ENCODE data around the gene OSR1.

Gene OSR1

GRCh38 chr2:19337202-19337601 lies 21.2 kb downstream of the OSR1 start:
- no peak for DNase-seq (ENCODE audit: low read depth)
- no peak for TF ChIP-seq CTCF (IDR thresholded peaks at IDR 0.05; ENCODE audit: control insufficient read depth, insufficient read depth, low read depth, low read length, missing control alignments)
- no peak overlapping the region for H3K4me3 ChIP-seq (ENCODE audit: control insufficient read depth, low read depth, low read length)

DNA sequence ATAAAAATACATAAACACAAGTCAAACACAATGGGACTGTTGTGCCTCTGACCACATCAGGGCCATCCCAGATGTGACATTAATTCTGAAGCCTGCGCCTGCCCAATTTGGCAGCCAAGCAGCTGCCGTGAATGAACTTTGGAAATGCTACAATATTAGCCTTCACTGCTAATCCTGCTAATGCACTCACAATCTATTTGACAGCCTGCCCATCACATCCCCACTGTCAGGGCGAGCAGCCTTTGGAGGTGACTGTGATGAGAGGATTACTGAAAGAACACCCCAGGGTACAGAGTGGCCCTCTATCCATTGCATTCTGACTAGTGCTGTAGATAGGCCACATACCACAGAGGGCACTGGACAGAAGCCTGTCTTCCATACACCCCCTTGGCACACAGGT lies 21.6 kb downstream of the OSR1 start:
- no peak for TF ChIP-seq CTCF (IDR thresholded peaks at IDR 0.05; ENCODE audit: control insufficient read depth, insufficient read depth, low read depth, low read length, missing control alignments)
- DNase-seq (ENCODE audit: low read depth), result no peak
- no peak overlapping the region for H3K4me3 ChIP-seq (ENCODE audit: control insufficient read depth, low read depth, low read length)

GRCh38 chr2:19332503-19332902 lies 25.9 kb downstream of the OSR1 start:
- no peak for DNase-seq (ENCODE audit: low read depth)
- no peak for TF ChIP-seq CTCF (IDR thresholded peaks at IDR 0.05; ENCODE audit: control insufficient read depth, insufficient read depth, low read depth, low read length, missing control alignments)
- no peak overlapping the region for H3K4me3 ChIP-seq (ENCODE audit: control insufficient read depth, low read depth, low read length)

- TF ChIP-seq CTCF (IDR thresholded peaks at IDR 0.05; ENCODE audit: control insufficient read depth, insufficient read depth, low read depth, low read length, missing control alignments), result no peak
- DNase-seq (ENCODE audit: low read depth), result no peak
- H3K4me3 ChIP-seq (ENCODE audit: control insufficient read depth, low read depth, low read length), result no peak overlapping the region
Measured at GRCh38 chr2:19331450-19331849, 27.0 kb downstream of the OSR1 start.

DNA sequence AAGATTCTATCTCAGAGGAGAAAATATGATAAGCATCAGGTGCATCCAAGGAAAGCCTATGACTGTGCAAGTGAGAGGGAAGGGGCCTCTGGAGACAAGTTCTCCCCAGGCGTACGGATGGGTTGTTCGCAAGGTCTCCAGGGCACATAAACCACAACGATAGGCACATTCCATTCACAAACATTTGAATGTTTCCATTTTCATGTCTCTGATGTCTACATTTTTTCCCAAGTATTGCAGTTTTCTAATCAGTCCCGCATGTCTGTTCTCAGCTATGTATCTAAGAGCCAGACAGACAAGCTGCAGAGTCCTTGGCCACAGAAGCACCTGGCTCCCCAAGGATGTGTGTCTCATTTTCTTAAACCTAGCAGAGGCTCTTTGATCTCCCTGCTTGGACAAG lies 28.0 kb downstream of the OSR1 start:
- no peak overlapping the region for H3K4me3 ChIP-seq (ENCODE audit: control insufficient read depth, low read depth, low read length)
- no peak for DNase-seq (ENCODE audit: low read depth)
- TF ChIP-seq CTCF (IDR thresholded peaks at IDR 0.05; ENCODE audit: control insufficient read depth, insufficient read depth, low read depth, low read length, missing control alignments), result no peak

DNA sequence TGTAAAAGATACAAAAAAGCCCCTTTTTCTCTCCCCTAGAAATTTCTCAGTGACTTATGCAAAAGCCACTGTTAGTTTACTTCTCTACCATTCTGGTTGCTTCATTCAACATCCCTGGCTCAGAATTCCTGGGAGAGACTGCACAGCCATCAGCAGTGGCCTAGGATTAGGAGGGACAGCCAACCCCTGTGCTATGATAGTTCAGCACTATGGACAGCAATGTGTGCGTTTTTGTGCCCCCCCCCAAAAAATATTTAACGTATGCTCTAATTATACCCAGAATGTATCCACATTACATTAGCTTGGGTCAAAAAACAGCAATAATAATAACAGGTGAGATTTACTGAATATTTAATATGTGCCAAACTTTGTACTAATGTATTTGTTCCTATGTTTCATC lies 29.0 kb downstream of the OSR1 start:
- TF ChIP-seq CTCF (IDR thresholded peaks at IDR 0.05; ENCODE audit: control insufficient read depth, insufficient read depth, low read depth, low read length, missing control alignments), result no peak
- no peak overlapping the region for H3K4me3 ChIP-seq (ENCODE audit: control insufficient read depth, low read depth, low read length)
- no peak for DNase-seq (ENCODE audit: low read depth)

DNA sequence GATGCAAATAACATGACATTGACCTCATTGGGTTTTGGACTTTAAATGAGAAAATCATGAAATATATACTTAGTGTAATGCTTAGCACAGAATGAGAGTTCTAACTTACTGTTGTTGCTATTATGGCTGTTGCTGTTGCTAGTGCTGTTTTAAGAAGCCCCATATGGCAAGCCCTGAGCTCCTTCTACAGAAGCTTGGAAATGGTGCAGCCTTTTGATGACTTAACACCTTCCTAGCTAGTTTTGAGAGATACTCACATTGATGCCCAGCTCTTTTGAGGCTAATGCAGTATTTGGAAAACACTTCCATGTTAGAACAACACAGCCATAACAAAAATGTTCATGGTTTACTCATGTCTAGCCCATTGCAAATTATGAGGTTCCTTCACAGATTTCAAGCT lies 30.9 kb downstream of the OSR1 start:
- DNase-seq (ENCODE audit: low read depth), result no peak
- H3K4me3 ChIP-seq (ENCODE audit: control insufficient read depth, low read depth, low read length), result no peak overlapping the region
- no peak for TF ChIP-seq CTCF (IDR thresholded peaks at IDR 0.05; ENCODE audit: control insufficient read depth, insufficient read depth, low read depth, low read length, missing control alignments)
